Subcutaneous adipose tissue (tissue), 4 donors: ENCODE measurements around the gene KAT5. TPM values are rescaled to one million over a fixed set of nuclear protein-coding genes. Genes with fewer than 3 reads are reported as not detected.

ENCODE experiments used
- total RNA-seq, 4 donors: library from RNA; depleted of rRNA; stranded (reverse); fragments of >200 nt; gene quantifications; one replicate each; pipeline ENCODE4 v1.1.0, GENCODE V29; 2016
- TF ChIP-seq, protein P1 (sequence below): fragments of 450-650 bp; IDR thresholded peaks from one replicate; pipeline ENCODE4 v1.5.1; 2016; ENCODE audit warnings: low read depth, mild to moderate bottlenecking, control low read depth, antibody characterized with exemption, moderate library complexity

KAT5 gene
- 10 to 100 TPM; 39.3 to 54.2 (median 49.0) TPM for total RNA-seq

GRCh38 chr11:65711785-65712632 lies at the start of gene KAT5:
Gene KAT5 (plus strand): TSS chr11:65712252. CDS start chr11:65712268, 16 bp downstream.
- TF ChIP-seq, protein P1, sequence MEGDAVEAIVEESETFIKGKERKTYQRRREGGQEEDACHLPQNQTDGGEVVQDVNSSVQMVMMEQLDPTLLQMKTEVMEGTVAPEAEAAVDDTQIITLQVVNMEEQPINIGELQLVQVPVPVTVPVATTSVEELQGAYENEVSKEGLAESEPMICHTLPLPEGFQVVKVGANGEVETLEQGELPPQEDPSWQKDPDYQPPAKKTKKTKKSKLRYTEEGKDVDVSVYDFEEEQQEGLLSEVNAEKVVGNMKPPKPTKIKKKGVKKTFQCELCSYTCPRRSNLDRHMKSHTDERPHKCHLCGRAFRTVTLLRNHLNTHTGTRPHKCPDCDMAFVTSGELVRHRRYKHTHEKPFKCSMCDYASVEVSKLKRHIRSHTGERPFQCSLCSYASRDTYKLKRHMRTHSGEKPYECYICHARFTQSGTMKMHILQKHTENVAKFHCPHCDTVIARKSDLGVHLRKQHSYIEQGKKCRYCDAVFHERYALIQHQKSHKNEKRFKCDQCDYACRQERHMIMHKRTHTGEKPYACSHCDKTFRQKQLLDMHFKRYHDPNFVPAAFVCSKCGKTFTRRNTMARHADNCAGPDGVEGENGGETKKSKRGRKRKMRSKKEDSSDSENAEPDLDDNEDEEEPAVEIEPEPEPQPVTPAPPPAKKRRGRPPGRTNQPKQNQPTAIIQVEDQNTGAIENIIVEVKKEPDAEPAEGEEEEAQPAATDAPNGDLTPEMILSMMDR, result no peak

DNA sequence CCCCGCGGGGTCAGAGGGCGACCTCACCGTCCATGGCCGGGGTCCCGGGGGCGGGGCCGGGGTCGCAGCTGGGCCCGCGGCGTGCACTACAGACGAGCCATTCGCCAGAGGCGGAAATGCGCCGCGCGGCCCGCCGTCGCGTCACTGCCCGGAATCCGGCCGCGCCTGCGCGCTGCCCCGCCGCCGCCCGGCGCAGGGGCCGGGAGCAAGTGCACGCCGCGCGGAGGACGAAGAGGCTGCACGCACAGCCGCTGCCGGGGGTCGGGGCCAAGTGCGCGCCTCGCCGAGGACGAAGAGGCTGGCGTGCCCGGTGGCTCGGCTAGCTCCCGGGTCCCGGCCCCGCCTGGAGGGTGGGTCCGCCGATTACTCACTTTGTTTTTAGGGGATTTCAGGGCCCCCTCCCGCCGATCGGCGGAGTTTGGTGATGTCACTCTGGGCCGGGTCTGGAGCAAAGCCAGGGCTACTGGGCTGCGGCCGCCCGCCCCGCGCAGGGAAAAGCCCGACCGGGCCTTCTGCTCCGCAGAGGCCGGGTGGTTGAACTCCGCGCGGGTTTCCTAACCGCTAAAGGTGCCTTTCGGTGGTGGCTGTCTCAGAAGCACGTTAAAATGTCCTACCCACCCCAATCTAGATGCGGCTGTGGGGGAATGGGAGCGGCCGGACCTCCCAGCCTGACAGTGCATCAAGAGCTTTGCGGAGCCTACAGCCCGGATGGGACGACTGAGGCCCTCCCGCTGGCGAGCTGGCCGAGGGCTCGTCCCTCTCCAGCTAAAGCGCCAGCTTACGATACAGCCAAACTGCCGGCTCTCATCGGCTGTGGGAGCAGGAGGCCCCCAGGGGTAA lies 49.0 kb upstream of the KAT5 start, which contains the start of gene RELA:
TSS of gene RELA (minus strand) at position 118 of the 840 bp plus-strand sequence. CDS start at position 34, 84 bp downstream.
- TF ChIP-seq, protein P1, result no peak

GRCh38 chr11:65663639-65664200 lies 48.3 kb upstream of the KAT5 start:
- TF ChIP-seq, protein P1, result no peak

GRCh38 chr11:65672180-65672860 lies 39.7 kb upstream of the KAT5 start:
- TF ChIP-seq, protein P1, result no peak

DNA sequence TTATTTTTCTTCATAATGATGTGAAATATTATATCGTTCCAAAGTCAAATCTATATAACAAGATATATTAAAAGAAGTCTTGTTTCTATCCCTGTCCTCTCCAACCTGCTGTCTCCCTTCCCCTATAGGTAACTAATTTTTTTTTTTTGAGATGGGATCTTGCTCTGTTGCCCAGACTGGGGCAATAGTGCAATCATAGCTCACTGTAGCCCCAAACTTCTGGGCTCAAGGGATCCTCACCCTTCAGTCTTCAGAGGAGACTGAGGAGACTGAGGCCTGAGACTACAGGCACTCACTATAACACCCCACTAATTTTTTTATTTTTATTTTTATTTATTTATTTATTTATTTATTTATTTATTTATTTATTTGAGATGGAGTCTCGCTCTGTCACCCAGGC lies 39.1 kb upstream of the KAT5 start:
- TF ChIP-seq, protein P1, result no peak

- TF ChIP-seq, protein P1, result no peak
Measured at GRCh38 chr11:65680192-65680743, 31.8 kb upstream of the KAT5 start.
